ENCODE results near the gene PDCD4. TPM values are rescaled to one million over a fixed set of nuclear protein-coding genes. Genes with fewer than 3 reads are reported as not detected.

PDCD4 gene
- total and polyA plus RNA-seq, 9 of the 15 experiments (the other 6 are each of a cell fraction or from before 2014, with no cell fraction given), result 12.9 to 44.1 (median 33.7) TPM

- H3K9ac ChIP-seq (ENCODE audit: insufficient read depth in 1 of 2, low read depth in 2 of 2, low read length in 2 of 2), result no peak overlapping the region
- no peaks in the 10 kb centered on the region for H4K20me1 ChIP-seq (replicated peaks; ENCODE audit: control insufficient read depth, insufficient read depth, low read length)
- TF ChIP-seq, protein P1, sequence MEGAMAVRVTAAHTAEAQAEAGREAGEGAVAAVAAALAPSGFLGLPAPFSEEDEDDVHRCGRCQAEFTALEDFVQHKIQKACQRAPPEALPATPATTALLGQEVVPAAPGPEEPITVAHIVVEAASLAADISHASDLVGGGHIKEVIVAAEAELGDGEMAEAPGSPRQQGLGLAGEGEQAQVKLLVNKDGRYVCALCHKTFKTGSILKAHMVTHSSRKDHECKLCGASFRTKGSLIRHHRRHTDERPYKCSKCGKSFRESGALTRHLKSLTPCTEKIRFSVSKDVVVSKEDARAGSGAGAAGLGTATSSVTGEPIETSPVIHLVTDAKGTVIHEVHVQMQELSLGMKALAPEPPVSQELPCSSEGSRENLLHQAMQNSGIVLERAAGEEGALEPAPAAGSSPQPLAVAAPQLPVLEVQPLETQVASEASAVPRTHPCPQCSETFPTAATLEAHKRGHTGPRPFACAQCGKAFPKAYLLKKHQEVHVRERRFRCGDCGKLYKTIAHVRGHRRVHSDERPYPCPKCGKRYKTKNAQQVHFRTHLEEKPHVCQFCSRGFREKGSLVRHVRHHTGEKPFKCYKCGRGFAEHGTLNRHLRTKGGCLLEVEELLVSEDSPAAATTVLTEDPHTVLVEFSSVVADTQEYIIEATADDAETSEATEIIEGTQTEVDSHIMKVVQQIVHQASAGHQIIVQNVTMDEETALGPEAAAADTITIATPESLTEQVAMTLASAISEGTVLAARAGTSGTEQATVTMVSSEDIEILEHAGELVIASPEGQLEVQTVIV (CRISPR knock-in tag; IDR thresholded peaks at IDR 0.05; ENCODE audit: borderline replicate concordance), result no peak
- TF ChIP-seq TBL1XR1 (IDR thresholded peaks at IDR 0.05; ENCODE audit: low read length in 2 of 2), result no peak
- TF ChIP-seq ETV6 (IDR thresholded peaks at IDR 0.05; ENCODE audit: borderline replicate concordance in 1 of 2, low read depth in 2 of 2, low read length in 1 of 2), result no peak
- TF ChIP-seq ETV6 (CRISPR knock-in tag; IDR thresholded peaks at IDR 0.05; ENCODE audit: borderline replicate concordance), result no peak
- TF ChIP-seq LCOR (CRISPR knock-in tag; IDR thresholded peaks at IDR 0.05), result no peak
- TF ChIP-seq NCOA6 (IDR thresholded peaks at IDR 0.05), result no peak
- TF ChIP-seq GTF2A2 (tag; IDR thresholded peaks at IDR 0.05), result no peak
- no peak for TF ChIP-seq GABPA (tag; conservative IDR thresholded peaks at IDR 0.05; ENCODE audit: low read depth)
- no peak for TF ChIP-seq RBM25 (IDR thresholded peaks at IDR 0.05; ENCODE audit: low read depth, low read length, severe bottlenecking)
- TF ChIP-seq STAT5B (CRISPR knock-in tag; IDR thresholded peaks at IDR 0.05), result no peak
- no peak overlapping the region for H3K4me3 ChIP-seq
- intact Hi-C loops (cut with micrococcal nuclease), result no loop called here
- H3K27ac ChIP-seq (ENCODE audit: extremely low read depth, low read depth, low read length), result no peak overlapping the region
- no peak for FAIRE-seq
- BruUV-seq (replicated peaks), result no TSS peak
- H3K27me3 ChIP-seq (ENCODE audit: control insufficient read depth in 2 of 2, insufficient read depth in 2 of 2, low read length in 2 of 2), result no peaks in the 10 kb centered on the region
- ATAC-seq, result no peak
- peaks cover 20 to 70% of the 10 kb centered on the region in 2 experiments for H3K4me1 ChIP-seq (replicated peaks in 1 of 2; ENCODE audit: control insufficient read depth in 2 of 2, insufficient read depth in 2 of 2, low read length in 2 of 2)
- H3K36me3 ChIP-seq (ENCODE audit: control insufficient read depth, insufficient read depth, low read length), result no peaks in the 10 kb centered on the region
- H3K9me3 ChIP-seq (replicated peaks; ENCODE audit: control insufficient read depth, insufficient read depth, low read depth, low read length), result no peaks in the 10 kb centered on the region
- H2AFZ ChIP-seq (ENCODE audit: low read depth, low read length), result peak overlapping the region; percentile 64; the same call in 1 of the 2 replicates
- H3K4me2 ChIP-seq (ENCODE audit: insufficient read depth, low read length), result no peak overlapping the region
- H3K79me2 ChIP-seq (ENCODE audit: control insufficient read depth, insufficient read depth, low read length), result no peaks in the 10 kb centered on the region
- H3K9me1 ChIP-seq (ENCODE audit: control insufficient read depth, insufficient read depth, low read length), result no peaks in the 10 kb centered on the region
- ChIA-PET POLR2A (interaction anchor here (1.2 kb wide), 1 partner anchor 8 kb away, joined by 3 read pairs; the partner anchor contains the start of gene PDCD4), CTCF (ENCODE audit: low intra/inter-chr PET ratio) (no interaction called here)
- DNase-seq (ENCODE audit: extremely low read depth in 1 of 4, low spot score in 3 of 4), result no peak
- in situ Hi-C loops (cut with MboI), result no loop called here
- WGBS (ENCODE audit: insufficient coverage, low coverage, missing lambda C conversion rate), result 10% methylated on average over 6 of the region's 6 CpGs
Observed at GRCh38 chr10:110862961-110863360, 8.8 kb upstream of the PDCD4 start.
